HepG2 (cell line): ENCODE measurements around the gene QRFP.

Experiments
- CTCF ChIP-seq: sonication (generic); formaldehyde crosslinking; IDR thresholded peaks from 2 replicates; pipeline ENCODE4 v1.5.0; 2020; ENCODE audit warnings: mild to moderate bottlenecking, missing genetic modification reagents, moderate library complexity
- DNMT3B ChIP-seq: conservative IDR thresholded peaks from 2 replicates; pipeline ENCODE4 v1.6.1; 2016; ENCODE audit warnings: missing biosample characterization, control low read depth
- EED ChIP-seq: sonication (generic); formaldehyde crosslinking; IDR thresholded peaks from 2 replicates; pipeline ENCODE4 v1.5.0; 2020; ENCODE audit warnings: mild to moderate bottlenecking, missing genetic modification reagents
- FOSL1 ChIP-seq: sonication (generic); formaldehyde crosslinking; IDR thresholded peaks from 2 replicates; pipeline ENCODE4 v1.9.0; 2021; ENCODE audit warnings: missing genetic modification reagents, borderline replicate concordance
- MAX ChIP-seq: IDR thresholded peaks from 2 replicates; pipeline ENCODE4 v1.6.1; 2012; ENCODE audit warnings: inconsistent platforms
- POLR2A ChIP-seq, 2 experiments: IDR thresholded peaks; 2 replicates each; pipeline ENCODE4 v1.6.1; 2011; ENCODE audit warnings: low read depth in 2 of 2, low read length in 2 of 2, mild to moderate bottlenecking in 1 of 2, moderate library complexity in 1 of 2; ENCODE audit not compliant: insufficient read depth in 1 of 2
- REST ChIP-seq, 2 experiments: IDR thresholded peaks; 2 replicates each; pipeline ENCODE4 v1.6.1; 2011 to 2012; ENCODE audit warnings: low read length in 2 of 2, borderline replicate concordance in 1 of 2, low read depth in 1 of 2, mild to moderate bottlenecking in 1 of 2, moderate library complexity in 1 of 2
- USF2 ChIP-seq, 2 experiments: sonication (generic) in 1 of 2; formaldehyde crosslinking in 1 of 2; IDR thresholded peaks; 2 replicates each; pipeline versions ENCODE4 v1.5.1 to v1.6.1; 2011 to 2020; ENCODE audit warnings: borderline replicate concordance in 1 of 2, low read depth in 1 of 2, low read length in 1 of 2, mild to moderate bottlenecking in 1 of 2, missing genetic modification reagents in 1 of 2, moderate library complexity in 1 of 2
- ZBTB40 ChIP-seq, 2 experiments: fragments of 450-650 bp in 1 of 2; sonication (generic) in 1 of 2; formaldehyde crosslinking in 1 of 2; IDR thresholded peaks; 2 replicates each; pipeline versions ENCODE4 v1.6.1 to v1.8.0; 2016 to 2022; ENCODE audit warnings: antibody characterized with exemption in 1 of 2, mild to moderate bottlenecking in 1 of 2, missing genetic modification reagents in 1 of 2
- ZNF282 ChIP-seq: fragments of 450-650 bp; IDR thresholded peaks from 2 replicates; pipeline ENCODE4 v1.6.1; 2018; ENCODE audit not compliant: partially characterized antibody
- ZNF3 ChIP-seq: IDR thresholded peaks from 2 replicates; pipeline ENCODE4 v1.7.0; 2017; ENCODE audit warnings: inconsistent platforms
- ZNF33B ChIP-seq: sonication (generic); formaldehyde crosslinking; IDR thresholded peaks from 2 replicates; pipeline ENCODE4 v1.5.1; 2020; ENCODE audit warnings: mild to moderate bottlenecking, missing genetic modification reagents
- ZNF660 ChIP-seq: sonication (generic); formaldehyde crosslinking; IDR thresholded peaks from 2 replicates; pipeline ENCODE4 v1.5.1; 2020; ENCODE audit warnings: mild to moderate bottlenecking, low read depth, missing genetic modification reagents, borderline replicate concordance

GRCh38 chr9:130878295-130878694, 18.3 kb downstream of the QRFP start:
- TF ChIP-seq ZNF282 = no peak
- TF ChIP-seq EED = no peak
- TF ChIP-seq FOSL1 (CRISPR knock-in tag) = no peak
- TF ChIP-seq ZBTB40 (IDR thresholded peaks at IDR 0.05) = no peak
- no peak for TF ChIP-seq ZBTB40 (CRISPR knock-in tag; IDR thresholded peaks at IDR 0.05)
- no peak for TF ChIP-seq CTCF (CRISPR knock-in tag)
- no peak for TF ChIP-seq MAX
- TF ChIP-seq ZNF33B = no peak
- no peak for TF ChIP-seq USF2 (IDR thresholded peaks at IDR 0.05; ENCODE audit: low read depth, low read length)
- TF ChIP-seq USF2 (CRISPR knock-in tag; IDR thresholded peaks at IDR 0.05; ENCODE audit: borderline replicate concordance) = no peak
- no peak for TF ChIP-seq POLR2A (IDR thresholded peaks at IDR 0.05; ENCODE audit: insufficient read depth in 1 of 2, low read depth in 2 of 2, low read length in 2 of 2)
- TF ChIP-seq DNMT3B = no peak
- TF ChIP-seq REST (IDR thresholded peaks at IDR 0.05; ENCODE audit: borderline replicate concordance in 1 of 2, low read depth in 1 of 2, low read length in 2 of 2) = no peak
- TF ChIP-seq ZNF3 = no peak
- no peak for TF ChIP-seq ZNF660 (CRISPR knock-in tag)
